Measurements from ENCODE around the gene PARK7.

- no peak for TF ChIP-seq CTCF (IDR thresholded peaks at IDR 0.05)
- no peak for TF ChIP-seq POLR2A (IDR thresholded peaks at IDR 0.05)
Observed at GRCh38 chr1:8012955-8013354, 51.4 kb downstream of the PARK7 start.

Measured in heart left ventricle (tissue), 13 donors.